Suppressor macrophage treated with lipopolysaccharide for 4 hours (primary cell): Measurements from ENCODE around the gene LRRFIP2.
"Not testable (repeated sequence)": the region's sequence is repeated elsewhere in the genome, so short reads cannot be mapped to it uniquely, and the experiment has no call there.

Source experiments
- DNase-seq: peaks from one replicate; pipeline ENCODE4 v3.0.0-alpha.2; 2020

The LRRFIP2 gene, protein sequence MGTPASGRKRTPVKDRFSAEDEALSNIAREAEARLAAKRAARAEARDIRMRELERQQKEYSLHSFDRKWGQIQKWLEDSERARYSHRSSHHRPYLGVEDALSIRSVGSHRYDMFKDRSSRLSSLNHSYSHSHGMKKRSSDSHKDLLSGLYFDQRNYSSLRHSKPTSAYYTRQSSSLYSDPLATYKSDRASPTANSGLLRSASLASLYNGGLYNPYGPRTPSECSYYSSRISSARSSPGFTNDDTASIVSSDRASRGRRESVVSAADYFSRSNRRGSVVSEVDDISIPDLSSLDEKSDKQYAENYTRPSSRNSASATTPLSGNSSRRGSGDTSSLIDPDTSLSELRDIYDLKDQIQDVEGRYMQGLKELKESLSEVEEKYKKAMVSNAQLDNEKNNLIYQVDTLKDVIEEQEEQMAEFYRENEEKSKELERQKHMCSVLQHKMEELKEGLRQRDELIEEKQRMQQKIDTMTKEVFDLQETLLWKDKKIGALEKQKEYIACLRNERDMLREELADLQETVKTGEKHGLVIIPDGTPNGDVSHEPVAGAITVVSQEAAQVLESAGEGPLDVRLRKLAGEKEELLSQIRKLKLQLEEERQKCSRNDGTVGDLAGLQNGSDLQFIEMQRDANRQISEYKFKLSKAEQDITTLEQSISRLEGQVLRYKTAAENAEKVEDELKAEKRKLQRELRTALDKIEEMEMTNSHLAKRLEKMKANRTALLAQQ

DNA sequence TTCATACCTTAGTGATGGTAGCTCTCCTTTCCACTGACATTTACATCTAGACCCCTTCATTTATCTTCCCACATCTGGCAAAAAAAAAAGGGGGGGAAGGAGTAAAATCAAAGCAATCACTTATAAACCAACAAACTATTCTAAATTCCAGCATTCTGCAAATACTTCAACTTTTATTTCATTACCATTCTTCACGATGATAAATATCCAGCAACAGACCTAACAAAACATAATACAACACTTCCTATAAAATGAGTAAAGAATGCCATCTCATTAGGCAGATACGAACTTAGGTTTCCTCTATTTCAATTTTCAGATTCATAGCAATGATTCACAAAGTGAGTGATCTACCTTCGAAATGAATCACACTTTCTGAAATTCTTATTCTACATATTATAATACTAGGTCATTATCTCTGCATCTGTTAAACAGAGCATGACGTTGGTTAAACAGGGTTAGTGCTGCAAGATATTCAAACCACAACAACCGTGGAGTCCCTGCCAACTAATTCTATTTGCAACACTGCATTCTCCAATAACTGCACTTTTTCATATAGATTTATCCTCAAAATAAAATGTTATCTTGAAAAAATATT lies at the start of gene LRRFIP2:
LRRFIP2 (minus strand) TSS at position 51 of the 595 bp plus-strand sequence. CDS start 25,599 bp downstream, outside the sequence.
- DNase-seq: peak; percentile 71

DNA sequence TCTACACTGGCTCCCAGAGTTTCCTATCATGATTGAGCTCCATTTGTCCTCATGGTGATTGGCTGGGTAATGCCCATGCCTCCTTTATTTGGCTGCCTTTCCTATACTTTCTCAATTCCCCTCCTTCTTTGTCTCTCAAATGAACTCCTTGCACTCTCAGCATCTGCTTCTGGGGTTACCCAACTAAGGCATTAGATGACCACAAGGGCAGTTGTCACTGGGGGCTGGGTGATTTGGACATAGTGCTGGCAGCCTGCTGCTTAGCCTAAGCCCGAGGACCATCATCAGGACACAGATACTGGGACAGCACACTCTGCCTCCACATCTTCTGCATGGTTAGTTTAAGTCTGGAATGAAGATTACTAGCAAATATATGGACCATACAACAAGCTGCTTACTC lies 49.2 kb upstream of the LRRFIP2 start:
- no peak for DNase-seq

DNA sequence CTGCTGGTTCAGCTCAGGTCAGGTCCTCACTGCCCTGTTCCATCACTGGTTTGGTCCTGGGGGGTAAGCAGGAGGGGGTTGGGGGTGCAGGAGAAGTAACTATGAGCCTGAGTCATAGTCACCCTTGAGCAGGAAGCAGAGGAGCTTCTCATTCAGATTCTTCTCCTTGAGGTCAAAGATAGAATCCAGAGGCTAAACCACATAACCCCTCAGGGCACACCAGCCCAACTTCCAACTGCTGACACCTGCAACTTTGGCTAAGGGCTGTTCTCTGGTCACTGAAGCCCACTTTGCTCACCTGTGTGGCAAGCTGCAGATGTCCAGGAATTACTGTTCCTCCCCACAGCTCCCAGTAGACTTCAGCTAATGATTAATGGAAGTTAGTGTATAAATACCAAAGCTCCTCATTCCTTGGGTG lies 48.8 kb upstream of the LRRFIP2 start:
- no peak for DNase-seq

DNA sequence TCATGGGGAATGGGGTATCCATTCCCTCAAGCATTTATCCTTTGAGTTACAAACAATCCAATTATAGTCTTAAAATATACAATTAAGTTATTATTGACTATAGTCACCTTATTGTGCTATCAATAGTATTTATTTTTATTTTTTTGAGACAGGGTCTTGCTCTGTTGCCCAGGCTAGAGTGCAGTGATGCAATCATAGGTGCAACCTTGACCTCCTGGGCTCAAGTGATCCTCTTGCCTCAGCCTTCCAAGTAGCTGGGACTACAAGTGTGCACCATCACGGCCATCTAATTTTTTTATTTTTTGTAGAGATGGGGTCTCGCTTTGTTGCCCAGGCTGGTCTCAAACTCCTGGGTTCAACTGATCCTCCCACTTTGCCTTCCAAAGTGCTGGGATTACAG lies 48.2 kb upstream of the LRRFIP2 start:
- not testable (repeated sequence) for DNase-seq

DNA sequence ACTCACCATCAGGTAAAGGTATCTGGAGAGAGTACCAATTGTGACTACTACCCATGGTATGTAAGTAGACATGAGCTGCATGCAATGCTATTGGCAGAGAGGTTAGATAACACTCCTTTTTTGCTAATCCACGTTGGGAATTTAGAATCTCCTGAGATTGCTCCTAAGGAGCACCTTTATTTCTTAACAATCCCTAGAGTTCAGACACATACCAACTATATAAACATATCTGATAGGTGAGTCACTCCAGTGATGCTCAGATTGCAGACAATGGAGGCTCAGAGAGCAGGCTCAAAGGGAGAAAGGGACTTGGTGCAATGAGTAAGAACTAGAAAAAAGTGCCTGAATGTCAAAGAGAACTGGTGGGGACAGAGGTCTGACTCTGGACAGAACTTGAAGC lies 47.0 kb upstream of the LRRFIP2 start:
- no peak for DNase-seq

DNA sequence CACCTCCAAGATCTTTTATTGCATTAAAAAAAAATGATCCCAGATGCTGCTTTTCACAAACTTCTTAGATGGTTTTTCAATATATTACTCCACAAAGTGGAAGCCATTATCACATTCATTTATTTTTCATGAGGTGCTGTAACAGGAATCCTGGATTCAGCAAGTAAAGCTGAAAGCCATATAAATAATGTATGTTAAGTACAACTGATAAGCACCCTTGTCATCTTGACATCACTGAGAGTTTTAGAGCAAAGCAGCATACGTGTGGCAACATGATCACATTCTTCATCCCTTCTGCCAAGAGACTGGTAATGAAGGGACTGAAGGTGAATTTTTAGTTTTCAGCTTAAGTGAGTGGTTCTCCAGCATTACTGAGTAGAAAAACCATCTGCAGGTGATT lies 44.9 kb upstream of the LRRFIP2 start:
- DNase-seq: no peak

DNA sequence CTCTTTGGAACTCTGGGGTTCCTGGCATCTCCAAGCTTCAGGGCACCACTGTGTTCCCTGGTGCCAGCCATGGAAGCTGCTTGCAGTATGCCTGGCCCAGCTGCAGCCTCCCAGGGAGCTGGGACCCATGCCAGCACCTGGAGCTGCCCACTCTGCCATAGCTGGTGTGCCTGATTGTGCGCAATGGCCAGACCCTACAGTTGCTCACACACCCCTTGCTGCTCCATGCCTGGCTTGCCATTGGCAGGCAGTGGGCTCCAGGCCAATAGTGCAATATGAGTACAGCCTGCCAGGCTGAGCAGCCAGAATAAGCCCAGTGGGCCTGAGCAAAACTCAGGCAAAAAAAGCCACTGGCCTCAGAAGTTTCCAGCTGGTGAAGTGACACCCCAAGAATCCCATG lies 43.8 kb upstream of the LRRFIP2 start:
- DNase-seq: no peak

DNA sequence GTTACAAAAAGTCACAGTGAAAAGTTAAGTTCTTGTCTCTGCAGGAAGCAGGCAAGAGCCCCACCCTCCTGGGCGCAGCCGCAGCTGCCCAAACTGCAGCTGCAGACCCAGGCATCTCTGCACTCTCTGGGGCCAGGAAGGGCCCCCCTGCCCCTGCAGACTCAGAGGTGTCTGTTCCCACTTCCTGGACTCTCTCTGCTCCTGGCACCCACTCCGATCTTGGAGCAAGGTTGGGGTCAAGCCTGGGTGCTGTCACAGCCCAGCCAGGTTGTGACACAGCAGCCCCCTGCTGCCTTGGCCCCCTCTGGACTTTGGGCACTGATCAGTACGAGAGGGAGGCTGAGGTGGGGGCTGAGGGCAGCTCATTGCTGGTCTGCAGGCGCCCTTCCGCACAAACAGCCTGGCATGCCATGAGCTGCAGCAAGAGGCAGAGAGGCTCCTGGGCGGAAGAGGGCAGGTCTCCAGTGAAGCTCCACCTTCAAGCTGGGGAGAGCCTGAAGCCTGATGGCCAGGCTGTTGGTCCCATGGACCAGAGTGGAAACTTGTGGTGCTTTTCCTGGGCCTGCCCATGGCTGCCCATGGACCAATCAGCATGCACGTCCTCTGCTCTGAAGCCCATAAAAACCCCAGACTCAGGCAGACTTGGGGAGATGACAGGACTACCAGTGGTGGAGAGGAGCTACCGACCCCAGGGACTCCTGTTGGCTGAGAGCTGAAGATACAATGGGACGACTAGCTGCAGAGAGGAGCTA lies 42.9 kb upstream of the LRRFIP2 start:
- no peak for DNase-seq

DNA sequence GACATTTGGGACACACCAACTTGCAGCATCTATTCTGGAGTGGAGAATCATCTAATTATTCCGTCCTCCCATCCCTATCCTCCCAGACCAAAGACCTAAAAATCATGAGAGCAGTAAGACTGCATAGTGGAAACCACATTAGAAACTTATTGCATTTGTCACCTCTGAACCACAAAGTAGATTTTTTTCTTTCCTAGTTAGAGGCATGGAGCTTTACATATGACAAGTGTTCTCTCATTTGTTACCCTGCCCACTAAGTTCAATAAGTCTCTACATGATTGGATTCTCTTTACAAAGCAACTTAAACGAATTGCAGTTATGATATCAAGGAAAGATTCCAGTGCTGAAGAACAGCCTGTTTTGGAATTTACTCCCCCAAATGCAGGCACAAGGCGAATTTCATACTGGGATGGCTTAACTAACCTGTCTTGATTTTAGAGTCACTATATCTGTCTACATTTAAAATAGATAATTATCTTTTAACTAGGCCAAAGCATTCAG lies 42.3 kb upstream of the LRRFIP2 start:
- no peak for DNase-seq

DNA sequence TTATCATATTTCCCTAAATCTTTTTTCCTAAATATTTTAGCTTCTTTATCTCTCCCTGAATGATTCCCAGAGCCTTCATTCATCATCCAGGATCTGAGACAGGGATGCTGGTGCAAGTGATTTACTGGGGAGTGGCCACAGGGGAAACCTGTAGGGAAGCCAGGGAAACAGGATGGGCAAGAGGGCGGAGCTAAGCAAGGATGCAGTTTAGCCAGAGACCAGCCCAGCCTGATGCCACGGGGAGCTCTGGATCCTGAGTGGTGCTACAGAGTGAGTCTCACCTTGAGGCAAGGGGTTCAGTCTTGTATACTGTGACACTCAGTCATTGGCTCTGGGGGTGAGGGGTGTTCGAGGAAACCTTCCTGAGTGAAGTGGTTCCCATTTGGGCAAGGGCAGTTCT lies 39.7 kb upstream of the LRRFIP2 start:
- DNase-seq: no peak

DNA sequence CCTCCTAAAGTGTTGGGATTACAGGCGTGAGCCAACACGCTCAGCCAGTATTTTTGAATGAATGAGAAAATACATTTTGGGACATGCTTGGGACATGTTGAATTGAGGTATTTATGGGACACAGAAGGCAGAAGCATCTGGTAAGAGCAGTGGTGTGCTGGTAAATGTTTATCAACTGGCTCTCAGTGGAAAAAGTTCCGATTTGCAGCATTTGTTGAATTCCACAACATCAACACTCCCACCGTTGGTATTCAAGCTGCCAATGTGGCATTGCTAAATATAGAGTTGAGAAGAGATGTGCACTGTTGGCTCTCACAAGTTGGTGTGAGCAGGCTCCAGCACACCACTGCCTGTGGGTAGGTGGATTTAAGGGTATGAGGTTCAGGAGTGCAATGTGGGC lies 35.8 kb upstream of the LRRFIP2 start:
- DNase-seq: no peak

DNA sequence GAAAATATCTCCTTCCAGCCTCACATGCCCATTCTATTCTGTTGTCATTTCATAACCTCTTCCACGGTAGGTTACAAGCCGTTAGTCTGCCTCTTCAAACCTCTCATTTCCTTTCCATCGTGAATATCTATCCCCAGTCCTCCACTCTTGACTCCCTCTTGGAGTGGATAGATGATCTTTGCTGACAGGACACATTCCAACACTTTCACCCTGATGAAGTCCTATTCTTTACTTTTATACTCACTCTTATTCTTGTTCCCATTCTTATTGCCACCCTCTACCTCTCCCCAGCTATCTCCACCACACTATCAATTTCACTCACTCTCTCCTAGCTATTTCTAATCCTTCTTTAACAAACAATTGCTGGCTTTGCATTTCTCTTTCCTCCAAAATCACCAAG lies 34.2 kb upstream of the LRRFIP2 start:
- not testable (repeated sequence) for DNase-seq

DNA sequence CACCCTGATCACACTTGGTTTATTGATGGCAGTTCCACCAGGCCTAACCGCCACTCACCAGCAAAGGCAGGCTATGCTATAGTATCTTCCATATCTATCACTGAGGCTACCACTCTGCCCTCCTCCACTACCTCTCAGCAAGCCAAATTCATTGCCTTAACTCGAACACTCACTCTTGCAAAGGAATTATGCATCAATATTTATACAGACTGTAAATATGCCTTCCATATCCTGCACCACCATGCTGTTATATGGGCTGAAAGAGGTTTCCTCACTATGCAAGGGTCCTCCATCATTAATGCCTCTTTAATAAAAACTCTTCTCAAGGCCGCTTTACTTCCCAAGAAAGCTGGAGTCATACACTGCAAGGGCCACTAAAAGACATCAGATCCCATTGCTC lies 33.6 kb upstream of the LRRFIP2 start:
- DNase-seq: not testable (repeated sequence)

DNA sequence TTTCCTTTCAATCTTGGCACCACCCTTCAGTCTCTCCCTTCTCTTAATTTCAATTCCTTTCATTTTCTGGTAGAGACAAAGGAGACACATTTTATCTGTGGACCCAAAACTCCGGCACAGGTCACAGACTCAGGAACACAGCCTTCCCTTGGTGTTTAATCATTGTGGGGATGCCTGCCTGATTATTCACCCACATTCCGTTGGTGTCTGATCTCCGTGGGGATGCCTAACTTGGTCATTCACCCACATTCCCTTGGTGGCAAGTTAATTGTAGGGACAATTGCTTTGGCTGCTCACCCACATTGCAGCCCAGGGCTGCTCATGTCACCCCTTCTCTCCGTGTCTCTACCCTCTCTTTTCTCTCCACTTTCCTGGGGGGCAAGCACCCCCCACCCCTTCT lies 31.7 kb upstream of the LRRFIP2 start:
- DNase-seq: not testable (repeated sequence)

DNA sequence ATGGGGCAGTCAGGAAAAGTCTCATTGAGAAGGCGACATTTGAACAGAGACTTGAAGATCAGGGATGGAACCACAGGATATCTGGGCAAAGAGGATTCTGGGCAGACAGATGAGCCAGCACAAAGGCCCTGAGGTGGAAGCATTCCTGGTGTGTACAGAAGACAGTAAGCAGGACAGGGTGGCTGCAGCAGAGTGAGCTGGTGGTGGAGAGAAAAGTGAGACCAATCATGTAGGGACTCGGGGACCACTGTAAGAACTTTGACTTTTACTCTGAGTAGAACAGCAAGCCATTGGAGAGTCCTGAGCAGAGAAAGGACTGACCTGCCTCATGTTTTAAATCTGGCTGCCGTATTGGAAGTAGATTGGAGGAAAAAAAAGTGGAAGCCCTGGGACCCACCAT lies 29.9 kb upstream of the LRRFIP2 start:
- no peak for DNase-seq

DNA sequence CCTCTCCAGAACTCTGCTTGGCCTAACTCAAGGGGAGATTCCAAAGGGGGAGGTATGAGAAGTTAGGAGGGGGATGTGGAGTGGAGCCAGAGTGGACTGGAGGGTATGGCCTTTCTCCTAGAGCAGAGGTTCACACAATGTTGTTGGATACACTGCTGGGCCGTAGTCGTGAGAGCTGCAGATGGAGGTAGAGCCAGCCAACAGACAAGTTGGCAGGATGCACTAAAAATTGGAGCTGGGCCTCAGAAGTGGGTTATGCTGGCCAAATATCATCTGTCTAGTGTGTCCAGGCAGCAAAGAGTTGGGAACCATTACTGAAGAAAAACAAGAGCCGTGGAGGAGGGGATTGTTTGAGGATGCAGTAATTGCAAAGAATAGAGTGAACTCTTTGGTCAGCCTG lies 27.7 kb upstream of the LRRFIP2 start:
- no peak for DNase-seq

DNA sequence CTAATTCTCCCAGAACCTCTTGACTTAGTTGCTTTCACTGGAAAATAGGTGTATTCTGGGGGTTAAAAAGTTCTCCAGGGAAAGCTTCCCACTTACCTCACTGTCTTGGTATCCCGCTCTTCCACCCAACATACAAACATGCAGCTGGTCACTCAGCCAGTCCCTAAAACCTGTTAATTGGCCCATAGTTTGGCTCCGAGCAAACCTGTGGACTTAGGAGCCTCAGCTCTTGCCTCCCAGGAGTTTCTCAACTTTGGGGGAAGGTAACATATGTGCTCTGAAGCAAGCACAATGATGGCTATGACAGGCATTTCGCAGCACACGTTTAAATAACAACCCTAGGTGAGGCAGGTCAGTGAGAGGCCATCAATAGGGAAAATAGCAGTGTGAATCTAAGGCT lies 25.8 kb upstream of the LRRFIP2 start:
- DNase-seq: no peak

DNA sequence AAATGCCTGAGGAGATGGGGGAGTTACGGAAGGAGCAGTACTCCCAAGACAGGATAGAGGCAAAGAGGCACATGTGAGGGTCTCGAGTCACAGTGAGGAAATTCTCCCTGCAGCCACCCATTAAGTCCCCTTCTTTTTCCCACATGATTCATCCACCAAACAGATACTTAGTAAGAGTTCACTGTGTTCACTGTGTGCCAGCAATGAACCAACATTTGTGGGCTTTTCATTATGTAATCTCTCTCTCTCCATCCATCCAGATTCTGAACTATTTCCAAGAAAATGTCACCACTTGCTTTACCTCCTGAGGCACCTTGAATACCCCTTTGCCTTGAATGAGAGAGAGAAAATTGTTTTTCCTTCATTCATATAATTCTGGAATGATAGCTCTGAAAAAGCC lies 24.6 kb upstream of the LRRFIP2 start:
- DNase-seq: no peak

DNA sequence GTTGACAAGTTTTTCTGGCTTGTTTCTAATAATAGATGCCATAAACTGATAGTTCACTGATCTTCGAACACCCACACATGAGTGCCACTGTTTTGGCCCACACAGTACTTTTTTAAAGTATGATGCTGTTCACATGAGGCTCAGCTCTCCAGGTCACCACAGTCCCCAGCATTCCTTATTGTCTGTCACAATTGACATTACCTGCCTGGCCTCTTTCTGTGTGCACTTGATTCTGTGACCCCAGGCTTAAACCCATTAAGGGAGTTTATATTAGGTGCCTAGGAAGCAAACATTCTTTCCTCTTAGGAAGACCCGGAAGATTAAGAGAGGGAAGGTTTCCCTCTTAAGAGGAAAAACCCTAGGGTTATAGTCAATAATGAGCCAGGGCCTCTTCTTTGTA lies 24.2 kb upstream of the LRRFIP2 start:
- DNase-seq: no peak

DNA sequence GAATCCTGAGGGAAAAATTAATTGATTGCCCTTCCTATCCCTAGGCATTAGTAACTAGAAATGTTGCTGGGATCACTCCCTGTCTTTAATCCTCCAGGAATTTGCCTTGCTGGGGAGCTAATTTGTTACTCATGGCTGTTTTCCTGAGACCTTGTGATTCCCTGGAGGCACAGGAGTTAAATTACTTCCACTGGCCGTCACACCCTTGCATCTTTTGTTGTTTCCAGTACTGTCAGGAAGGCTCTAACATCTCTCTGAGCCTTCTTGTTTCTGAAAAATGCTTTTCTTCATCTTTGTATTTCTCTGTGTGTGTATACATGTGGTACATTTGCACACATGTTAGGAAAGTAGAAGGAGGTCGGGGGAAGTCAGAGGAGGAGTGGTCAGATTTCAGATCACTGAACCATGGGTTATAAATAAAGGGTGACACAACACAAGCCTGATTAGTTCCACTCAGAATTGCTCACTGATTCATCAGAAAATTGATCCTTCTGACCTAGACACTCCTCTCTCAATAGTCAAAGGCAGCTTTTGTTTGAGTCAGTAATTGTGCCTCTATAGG lies 23.5 kb upstream of the LRRFIP2 start:
- DNase-seq: no peak

DNA sequence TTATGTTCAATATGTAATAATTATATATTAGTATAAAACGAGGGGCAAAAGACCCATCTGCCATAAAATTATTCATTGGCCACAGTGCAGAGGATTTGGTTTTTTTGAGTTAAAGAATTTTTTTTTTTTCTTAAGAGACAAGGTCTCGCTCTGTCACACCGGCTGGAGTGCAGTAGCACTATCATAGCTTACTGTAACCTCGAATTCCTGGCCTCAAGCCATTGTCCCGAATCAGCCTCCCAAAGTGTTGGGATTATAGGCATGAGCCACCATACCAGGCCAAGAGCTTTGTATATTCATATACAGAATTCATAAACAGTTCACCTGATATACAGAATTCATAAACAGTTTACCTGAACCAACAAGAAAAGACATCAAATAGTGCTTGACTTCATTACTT lies 20.2 kb upstream of the LRRFIP2 start:
- no peak for DNase-seq

DNA sequence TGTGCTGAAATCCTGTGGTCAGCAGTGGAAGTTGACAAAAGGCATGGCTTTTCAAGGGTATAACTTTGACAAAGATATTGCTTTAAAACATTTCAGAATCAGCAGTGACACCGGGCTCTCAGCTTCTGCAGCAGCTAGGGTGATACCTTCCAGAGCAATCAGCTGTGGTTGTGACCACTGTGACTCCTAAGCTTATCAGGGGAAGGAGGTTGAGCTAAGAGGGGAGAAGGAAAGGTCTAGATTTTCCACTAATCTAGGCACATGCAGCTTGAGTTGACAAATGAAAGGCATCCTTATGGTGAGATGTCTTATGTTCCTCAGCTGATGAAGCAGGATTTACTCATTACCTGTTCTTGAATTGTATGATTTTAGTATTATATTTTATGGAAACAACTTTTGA lies 16.3 kb upstream of the LRRFIP2 start:
- DNase-seq: no peak

DNA sequence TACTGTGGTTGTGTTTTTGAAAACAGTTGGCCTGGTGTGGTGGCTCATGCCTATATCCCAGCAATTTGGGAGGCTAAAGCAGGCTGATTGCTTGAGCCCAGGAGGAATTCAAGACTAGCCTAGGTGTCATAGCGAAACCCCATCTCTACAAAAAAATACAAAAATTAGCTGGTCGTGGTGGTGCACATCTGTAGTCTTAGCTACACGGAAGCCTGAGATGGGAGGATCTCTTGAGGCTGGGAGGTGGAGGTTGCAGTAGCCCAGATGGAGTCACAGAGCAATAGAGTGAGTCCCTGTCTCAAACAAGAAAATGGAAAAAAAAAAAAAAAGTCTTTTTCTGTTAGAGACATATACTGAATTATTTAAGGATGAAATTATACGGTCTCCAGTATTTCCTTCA lies 14.7 kb upstream of the LRRFIP2 start:
- DNase-seq: no peak
